IMR-90 (cell line): ENCODE measurements around the gene LIMS2.

ENCODE experiments used
- POLR2A ChIP-seq: IDR thresholded peaks from 2 replicates; pipeline ENCODE4 v1.6.1; 2012; ENCODE audit warnings: mild to moderate bottlenecking, low read depth, low read length
- RCOR1 ChIP-seq: IDR thresholded peaks from 2 replicates; pipeline ENCODE4 v1.6.1; 2012; ENCODE audit warnings: mild to moderate bottlenecking, low read length, improper control_type of control experiment; ENCODE audit not compliant: insufficient replicate concordance
- TF ChIP-seq, protein P1 (sequence below): fragments of 150-350 bp; IDR thresholded peaks from 2 replicates; pipeline ENCODE4 v1.6.1; 2017; ENCODE audit warnings: mild to moderate bottlenecking, antibody characterized with exemption, low read length, low read depth
- TF ChIP-seq, protein P2 (sequence below): conservative IDR thresholded peaks from 2 replicates; pipeline ENCODE4 v1.5.1; 2012; ENCODE audit warnings: mild to moderate bottlenecking, low read depth, low read length, improper control_type of control experiment

DNA sequence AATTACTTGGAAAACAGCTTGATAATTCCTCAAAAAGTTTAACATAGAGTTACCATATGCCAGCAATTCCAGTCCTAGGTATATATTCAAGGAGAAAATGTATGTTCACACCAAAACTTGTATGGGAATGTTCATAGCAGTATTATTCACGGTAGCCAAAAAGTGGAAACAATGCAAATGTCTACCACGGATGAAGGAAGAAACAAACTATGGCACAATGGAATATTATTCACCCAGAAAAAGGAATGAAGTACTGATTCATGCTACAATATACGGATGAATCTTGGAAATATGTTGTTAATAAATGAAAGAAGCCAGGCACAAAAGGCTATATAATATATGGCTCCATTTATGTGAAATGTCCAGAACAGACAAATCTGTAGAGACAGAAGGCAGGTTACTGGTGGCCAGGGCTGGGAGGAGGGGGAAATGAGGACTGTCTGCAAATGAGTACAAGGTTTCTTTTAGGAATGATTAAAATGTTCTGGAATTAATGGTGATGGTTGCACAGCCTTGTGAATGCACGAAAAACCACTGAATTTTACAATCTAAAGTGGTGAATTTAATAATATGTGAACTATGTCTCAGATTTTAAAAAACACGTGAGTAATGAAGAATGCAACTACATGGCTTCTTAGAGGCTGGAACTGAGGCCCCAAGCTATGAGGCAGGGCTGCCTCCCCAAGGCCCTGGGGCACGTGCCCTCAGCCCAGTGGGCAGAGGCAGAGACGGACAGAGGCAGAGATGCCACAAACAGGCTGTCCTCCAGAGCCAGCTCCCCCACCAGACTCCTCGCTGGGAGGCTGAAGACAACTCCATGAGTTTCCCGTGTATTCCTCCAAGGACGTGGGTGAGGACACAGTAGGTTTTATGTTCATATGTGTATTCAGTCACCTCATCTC lies 5.0 kb downstream of the LIMS2 start:
- TF ChIP-seq, protein P1, sequence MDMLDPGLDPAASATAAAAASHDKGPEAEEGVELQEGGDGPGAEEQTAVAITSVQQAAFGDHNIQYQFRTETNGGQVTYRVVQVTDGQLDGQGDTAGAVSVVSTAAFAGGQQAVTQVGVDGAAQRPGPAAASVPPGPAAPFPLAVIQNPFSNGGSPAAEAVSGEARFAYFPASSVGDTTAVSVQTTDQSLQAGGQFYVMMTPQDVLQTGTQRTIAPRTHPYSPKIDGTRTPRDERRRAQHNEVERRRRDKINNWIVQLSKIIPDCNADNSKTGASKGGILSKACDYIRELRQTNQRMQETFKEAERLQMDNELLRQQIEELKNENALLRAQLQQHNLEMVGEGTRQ: no peak
- TF ChIP-seq POLR2A: no peak
- TF ChIP-seq, protein P2, sequence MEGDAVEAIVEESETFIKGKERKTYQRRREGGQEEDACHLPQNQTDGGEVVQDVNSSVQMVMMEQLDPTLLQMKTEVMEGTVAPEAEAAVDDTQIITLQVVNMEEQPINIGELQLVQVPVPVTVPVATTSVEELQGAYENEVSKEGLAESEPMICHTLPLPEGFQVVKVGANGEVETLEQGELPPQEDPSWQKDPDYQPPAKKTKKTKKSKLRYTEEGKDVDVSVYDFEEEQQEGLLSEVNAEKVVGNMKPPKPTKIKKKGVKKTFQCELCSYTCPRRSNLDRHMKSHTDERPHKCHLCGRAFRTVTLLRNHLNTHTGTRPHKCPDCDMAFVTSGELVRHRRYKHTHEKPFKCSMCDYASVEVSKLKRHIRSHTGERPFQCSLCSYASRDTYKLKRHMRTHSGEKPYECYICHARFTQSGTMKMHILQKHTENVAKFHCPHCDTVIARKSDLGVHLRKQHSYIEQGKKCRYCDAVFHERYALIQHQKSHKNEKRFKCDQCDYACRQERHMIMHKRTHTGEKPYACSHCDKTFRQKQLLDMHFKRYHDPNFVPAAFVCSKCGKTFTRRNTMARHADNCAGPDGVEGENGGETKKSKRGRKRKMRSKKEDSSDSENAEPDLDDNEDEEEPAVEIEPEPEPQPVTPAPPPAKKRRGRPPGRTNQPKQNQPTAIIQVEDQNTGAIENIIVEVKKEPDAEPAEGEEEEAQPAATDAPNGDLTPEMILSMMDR: no peak
- TF ChIP-seq RCOR1: no peak
